Stimulated activated CD8-positive, alpha-beta memory T cell treated with anti-CD3 and anti-CD28 coated beads, Interleukin-7, amount 100 ng/mL, for 4 hours (primary cell): ENCODE measurements around the gene COLEC12.

ENCODE experiments used
- DNase-seq, 2 donors: peaks; one replicate each; pipeline ENCODE4 v3.0.0-alpha.2; 2020; ENCODE audit warnings: low read depth in 2 of 2

The COLEC12 gene

DNA sequence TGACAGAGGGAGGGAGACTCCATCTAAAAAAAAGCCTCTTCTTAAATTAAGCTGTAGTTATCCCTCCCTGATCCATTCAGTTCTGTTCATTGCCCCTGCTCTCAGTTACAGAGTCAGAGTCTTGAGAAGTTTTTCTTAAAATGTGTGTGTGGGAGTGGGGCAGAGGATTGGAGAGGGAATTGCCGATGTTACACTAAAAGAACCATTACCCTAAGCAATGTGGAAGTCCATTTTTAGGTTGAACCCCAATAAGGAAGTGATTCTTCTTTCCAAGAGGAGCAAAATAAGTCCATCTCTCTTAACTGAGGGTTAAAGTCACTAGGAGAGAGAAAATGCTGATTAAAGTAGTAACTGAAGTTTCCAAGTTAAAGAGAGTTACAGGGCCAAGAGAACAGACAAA, 211.5 kb downstream of the COLEC12 start:
- no peak for DNase-seq

DNA sequence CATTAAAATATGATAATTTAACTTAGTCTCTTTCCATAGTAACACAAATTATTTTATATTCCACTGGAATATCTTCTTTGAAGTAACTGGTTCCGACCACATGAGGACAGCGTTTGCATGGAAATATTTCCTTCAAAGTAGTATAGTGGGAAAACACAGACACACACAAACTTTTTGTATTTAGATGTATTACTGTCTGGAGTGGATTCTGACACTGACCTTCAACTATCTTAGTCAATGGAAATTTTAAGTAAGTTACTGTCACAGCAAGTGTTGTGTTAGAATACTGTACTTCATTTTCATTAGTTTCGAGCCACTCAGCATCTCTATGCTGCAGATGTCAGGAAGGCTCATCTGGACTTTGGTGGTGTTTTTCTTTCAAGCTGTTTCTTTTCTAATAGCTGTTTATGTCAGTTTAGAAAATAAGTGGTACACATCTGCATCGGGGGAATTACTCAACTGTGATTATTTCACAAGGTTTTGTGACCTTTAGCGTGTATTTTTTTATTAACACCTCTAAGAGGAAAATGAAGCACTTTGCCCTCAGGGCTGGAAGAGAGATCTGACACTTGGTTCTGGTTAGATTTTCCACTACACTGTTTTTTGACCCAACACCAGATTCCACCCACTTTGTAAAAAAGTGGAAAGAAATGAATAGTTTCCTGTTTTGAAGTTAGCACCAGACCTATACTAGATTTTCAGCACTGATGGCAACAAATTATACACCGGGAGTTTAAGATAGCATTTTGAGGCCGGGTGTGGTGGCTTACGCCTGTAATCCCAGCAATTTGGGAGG, 213.8 kb downstream of the COLEC12 start:
- DNase-seq, result no peak

DNA sequence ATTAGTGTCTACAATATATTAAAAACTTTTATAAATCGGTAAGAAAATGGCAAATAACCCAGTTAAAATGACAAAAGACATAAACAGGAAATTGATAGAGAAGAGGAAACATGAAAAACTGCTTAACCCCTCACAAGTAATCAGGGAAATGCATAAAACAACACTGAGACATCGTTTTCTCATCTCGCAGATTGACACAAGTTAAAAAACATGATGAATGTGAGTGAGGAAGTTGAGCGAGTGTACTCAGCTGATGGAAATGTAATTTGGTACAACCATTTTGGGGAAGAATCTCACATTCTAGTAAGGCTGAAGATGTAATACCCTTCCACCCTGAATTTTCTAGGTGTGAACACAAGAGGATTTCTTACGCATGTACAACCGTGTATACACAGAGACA, 214.7 kb downstream of the COLEC12 start:
- DNase-seq, result no peak

DNA sequence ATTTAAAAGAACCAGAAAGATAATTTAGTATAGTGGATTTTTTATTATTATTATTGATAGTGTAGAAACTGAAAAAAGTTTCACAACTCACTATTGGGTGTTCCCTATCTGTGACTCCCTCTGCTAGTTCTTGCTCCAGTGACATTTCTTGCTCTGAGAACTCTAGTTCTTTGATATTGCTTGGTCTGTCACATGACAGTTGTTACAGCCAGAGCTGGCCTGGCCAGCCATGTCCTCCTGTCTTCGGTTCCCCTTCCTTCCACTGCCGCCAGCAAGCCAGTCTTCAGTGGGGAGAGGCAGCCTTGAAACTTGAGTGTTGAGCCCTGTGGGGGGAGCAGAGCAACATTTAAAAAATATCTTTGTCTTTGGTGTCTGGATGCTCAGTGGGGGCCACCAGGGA, 225.0 kb downstream of the COLEC12 start:
- DNase-seq, result no peak

DNA sequence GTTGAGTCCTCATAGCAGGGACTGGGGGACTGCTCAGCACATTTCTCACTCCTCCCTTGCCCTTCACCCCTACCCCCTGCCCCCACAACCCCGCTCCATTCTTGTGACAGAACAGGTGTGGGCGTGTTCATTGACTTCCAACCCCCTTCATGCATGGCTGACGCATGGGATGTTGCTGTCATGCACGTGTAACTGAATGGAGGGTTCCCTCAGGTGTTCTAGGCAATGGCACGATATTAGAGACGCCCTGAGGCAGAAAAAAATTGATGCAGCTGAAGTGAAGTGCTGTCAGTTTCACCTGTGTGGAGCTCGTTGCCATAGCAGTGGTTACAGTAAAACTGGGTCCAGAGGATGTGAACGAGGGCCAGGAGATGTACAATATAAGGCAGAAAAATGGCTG, 226.2 kb downstream of the COLEC12 start:
- no peak for DNase-seq

DNA sequence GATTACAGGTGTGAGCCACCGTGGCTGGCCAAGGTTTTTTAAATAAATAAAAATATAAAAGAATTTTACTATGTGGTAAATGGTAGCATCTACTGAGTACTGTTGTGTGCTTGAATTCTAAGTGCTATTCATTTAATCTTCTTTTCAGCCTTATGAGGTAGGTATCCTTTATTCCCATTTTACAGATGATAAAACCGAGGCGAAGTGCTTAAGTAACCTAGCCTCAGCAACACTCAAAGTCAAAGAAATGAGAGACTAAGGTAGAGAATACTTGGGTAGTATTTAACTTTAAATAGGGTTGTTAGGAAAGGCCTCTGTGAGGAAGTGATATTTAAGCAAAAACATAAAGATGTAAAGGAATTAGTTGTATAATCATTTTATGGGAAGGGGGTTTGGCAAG, 227.0 kb downstream of the COLEC12 start:
- DNase-seq, result no peak

DNA sequence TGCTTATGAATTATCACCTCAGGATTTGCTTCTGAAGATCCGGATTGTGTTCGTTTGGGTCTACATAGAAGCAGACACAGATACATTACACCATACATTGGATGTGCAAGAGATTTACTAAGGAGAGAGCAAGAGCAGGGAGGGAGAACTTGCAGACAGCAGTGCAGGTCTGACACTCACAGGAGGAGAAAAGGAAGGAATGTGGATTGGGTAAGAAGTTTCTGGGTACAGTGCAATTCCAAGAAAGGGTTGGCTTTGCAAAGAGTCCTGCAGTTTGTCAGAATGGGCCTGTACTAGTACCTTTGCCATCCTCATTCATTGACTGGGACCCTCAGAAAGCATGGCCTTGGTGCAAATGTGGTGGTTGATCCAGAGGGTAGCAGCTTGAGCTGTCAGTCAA, 227.9 kb downstream of the COLEC12 start:
- no peak for DNase-seq

DNA sequence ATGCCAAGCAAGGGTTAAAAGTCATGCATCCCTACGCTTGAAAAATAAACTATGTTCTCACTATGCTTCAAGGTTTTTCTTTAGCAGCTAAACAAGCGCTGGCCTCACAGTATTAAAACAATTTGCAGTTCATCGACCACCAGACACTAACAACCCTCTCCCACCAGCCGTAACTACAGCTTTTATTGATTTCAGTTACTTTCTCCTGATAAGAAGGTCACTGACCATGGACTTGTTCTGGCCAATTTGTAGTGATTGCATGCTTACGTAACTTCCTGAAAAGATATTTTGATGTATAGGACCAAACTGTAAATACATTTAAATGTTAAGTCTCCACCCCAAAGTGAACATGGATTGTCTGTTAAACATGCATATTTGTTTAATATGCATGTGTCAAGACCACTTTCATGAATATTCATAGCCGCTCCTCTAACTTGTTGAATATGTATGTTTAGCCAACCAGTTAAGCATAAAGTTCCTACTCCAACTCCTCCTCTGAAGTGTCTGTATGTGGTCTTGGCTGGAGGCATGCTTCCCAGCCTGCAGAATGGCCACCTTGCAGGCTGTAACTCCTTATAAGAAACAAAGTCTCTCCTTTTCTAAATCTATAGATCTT, 230.9 kb downstream of the COLEC12 start:
- DNase-seq, result no peak

DNA sequence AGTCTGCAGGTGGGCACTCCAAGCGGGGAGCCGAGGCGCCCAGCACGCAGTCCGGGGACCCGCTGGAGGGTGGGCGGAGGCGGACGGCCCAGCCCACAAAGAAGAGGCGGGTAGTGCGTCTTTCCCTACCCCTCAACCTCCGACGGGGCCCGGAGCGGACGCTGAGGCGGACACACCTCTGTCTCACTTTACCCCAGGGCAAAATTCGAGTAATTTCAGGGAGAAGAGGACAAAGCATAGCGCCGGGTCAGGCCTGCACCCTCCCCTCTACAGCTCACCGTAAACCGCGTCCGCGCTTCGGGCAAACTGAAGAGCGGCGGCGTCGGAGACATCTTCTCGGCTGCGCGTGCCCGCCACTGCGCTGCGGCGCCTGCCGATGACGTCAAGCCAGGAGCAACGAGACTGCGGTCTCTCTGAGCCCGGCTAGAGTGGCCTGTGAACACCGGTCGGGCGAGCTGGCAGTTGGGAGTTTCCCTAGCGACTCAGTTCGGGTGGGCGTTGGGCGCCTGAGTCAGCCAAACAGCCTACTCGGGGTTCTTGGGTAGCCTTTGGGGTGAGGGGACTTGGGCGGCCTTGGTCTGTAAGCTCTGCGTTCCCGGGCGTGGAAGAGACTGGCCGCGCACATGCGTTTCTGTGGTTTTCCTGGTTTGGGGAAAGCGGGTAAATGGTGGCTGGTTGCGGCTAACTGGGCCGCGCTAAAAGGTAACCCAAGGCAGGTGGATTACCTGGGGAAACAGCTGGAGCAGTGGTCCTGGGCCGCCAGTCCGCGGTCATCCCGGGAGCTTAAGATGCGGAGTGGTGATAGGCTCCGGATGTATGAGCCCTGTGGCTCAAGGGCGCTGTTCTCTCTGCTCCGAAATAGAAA, 232.6 kb downstream of the COLEC12 start, which contains the start of gene THOC1:
Gene THOC1 (minus strand): TSS at position 360 of the 865 bp plus-strand sequence. CDS start 28 bp downstream, at position 332.
- DNase-seq, result peak; percentile 96

DNA sequence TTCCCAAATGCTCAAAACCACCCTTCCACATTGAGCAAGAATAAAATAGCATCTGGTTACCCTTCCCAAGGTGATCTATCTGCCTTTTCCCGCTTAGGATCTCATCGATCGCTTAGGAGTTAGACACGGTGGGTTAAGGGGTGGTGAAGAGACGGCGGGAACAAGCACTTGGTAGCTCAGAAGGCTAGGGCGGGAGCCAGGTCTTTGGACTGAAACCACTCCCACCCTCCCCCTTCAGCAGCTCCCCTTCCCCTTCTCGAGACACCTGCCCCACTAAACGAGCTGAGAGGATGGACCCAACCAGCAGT, 233.2 kb downstream of the COLEC12 start:
- DNase-seq, result no peak
